ENCODE measurements around the gene DNAJC25.
A peak's percentile ranks its signal among the peaks of the same experiment; 100 is the strongest.
"Not testable (repeated sequence)": the region's sequence is repeated elsewhere in the genome, so short reads cannot be mapped to it uniquely, and the experiment has no call there.

DNAJC25 gene

DNA sequence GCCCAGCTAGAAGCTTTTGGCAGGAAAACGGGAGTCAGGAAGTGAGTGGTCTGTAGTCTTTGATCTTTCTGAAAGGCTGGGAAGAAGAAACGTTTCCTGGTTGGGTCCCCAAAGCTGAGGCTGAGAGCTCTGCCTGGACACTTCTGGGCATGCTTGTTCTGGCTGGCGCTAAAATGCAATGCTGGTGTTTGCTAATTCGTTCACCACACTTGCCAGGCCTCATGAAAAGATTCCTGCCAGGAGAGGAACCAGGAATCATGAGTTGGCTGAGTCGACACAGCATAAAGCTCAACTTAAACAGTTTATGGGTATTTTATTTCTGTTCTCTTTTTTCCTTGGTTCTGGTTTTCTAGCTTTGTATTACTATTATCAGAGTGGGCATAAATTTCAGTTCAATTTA is 21.0 kb upstream of the DNAJC25 start:
- no peak for DNase-seq
- WGBS (ENCODE audit: insufficient coverage): 69% methylated on average over 4 of the region's 5 CpGs

DNA sequence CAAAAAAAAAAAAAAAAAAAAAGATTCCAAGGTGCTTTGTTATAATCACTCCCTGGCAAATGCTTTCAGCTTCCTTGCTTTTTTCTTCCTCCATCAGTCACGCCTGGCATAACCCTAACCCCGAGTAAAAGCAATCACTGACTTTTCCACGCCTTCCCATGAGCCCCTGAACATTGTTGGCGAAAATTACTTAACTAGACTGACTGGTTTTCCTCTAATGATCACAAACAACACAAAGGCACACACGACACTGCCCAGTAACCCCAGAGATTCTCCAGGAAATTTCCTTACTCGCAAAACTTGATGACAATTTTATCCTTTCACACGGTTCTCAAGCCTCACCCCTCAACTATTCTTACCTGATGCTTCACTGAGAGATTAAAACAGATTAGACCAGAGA is 20.3 kb upstream of the DNAJC25 start:
- H3K36me3 ChIP-seq (ENCODE audit: control insufficient read depth in 4 of 4, insufficient read depth in 4 of 4, low read length in 3 of 4): no peaks in the 10 kb centered on the region
- 95% methylated on average over 7 of the region's 7 CpGs for WGBS (ENCODE audit: insufficient coverage)
- no peak overlapping the region for H3K27ac ChIP-seq (ENCODE audit: insufficient read depth in 1 of 2, low read depth in 1 of 2, low read length in 2 of 2, poor library complexity in 1 of 2, severe bottlenecking in 2 of 2)
- DNase-seq: no peak
- no peaks in the 10 kb centered on the region for H3K4me1 ChIP-seq (ENCODE audit: control extremely low read depth in 1 of 4, control insufficient read depth in 4 of 4, insufficient read depth in 4 of 4, low read length in 3 of 4)
- H3K9me3 ChIP-seq (ENCODE audit: control extremely low read depth in 1 of 5, control insufficient read depth in 4 of 5, insufficient read depth in 2 of 5, low read depth in 1 of 5, low read length in 4 of 5): no peaks in the 10 kb centered on the region
- POLR2A ChIA-PET: no interaction called here
- CTCF ChIA-PET: no interaction called here
- peaks cover 0 to 6% (median 0%) of the 10 kb centered on the region in 5 experiments for H3K27me3 ChIP-seq (replicated peaks in 2 of 5; ENCODE audit: control insufficient read depth in 4 of 5, insufficient read depth in 5 of 5, low read length in 4 of 5)
- H3K4me3 ChIP-seq (ENCODE audit: control insufficient read depth in 1 of 7, extremely low read depth in 1 of 7, insufficient read depth in 4 of 7, low read depth in 2 of 7, low read length in 6 of 7): no peak overlapping the region

More for the DNA sequence above, 21.0 kb upstream of the DNAJC25 start:
- no peaks in the 10 kb centered on the region for H3K9me3 ChIP-seq (ENCODE audit: control extremely low read depth in 1 of 5, control insufficient read depth in 4 of 5, insufficient read depth in 2 of 5, low read depth in 1 of 5, low read length in 4 of 5)
- no peak overlapping the region for H3K27ac ChIP-seq (ENCODE audit: insufficient read depth in 1 of 2, low read depth in 1 of 2, low read length in 2 of 2, poor library complexity in 1 of 2, severe bottlenecking in 2 of 2)
- H3K4me3 ChIP-seq (ENCODE audit: control insufficient read depth in 1 of 7, extremely low read depth in 1 of 7, insufficient read depth in 4 of 7, low read depth in 2 of 7, low read length in 6 of 7): no peak overlapping the region
- no peaks in the 10 kb centered on the region for H3K4me1 ChIP-seq (ENCODE audit: control extremely low read depth in 1 of 4, control insufficient read depth in 4 of 4, insufficient read depth in 4 of 4, low read length in 3 of 4)
- ChIA-PET CTCF (no interaction called here), POLR2A (no interaction called here)
- peaks cover 0 to 6% (median 0%) of the 10 kb centered on the region in 5 experiments for H3K27me3 ChIP-seq (replicated peaks in 2 of 5; ENCODE audit: control insufficient read depth in 4 of 5, insufficient read depth in 5 of 5, low read length in 4 of 5)
- no peaks in the 10 kb centered on the region for H3K36me3 ChIP-seq (ENCODE audit: control insufficient read depth in 4 of 4, insufficient read depth in 4 of 4, low read length in 3 of 4)

DNA sequence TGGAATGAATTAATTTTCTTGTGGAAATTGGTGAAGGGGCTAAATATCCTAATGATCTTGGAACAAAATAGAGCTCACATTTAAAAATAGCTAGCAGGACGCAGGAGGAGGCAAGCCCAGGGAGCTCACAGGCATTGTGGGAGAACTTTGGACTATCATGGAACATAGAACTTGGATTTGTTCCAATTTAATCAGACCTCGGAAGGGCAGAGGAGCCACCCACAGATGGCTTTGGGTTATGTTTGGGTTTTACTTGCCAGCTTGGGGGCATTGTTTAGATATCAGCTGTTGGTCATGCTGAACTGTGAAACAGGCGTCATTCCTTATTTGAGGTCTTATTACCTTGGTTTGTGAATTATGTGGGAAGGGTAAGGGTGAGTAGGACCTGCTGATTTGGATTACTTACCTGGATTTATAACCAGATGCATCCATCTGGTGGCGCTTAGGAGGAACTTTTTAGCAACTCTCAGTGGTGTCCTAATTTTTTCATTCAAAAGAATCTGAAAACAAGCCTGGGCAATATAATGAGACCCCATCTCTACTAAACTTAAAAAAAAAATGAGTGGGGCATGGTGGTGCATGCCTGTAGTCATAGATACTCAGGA is 17.6 kb upstream of the DNAJC25 start:
- H3K9me3 ChIP-seq (ENCODE audit: control extremely low read depth in 1 of 5, control insufficient read depth in 4 of 5, insufficient read depth in 2 of 5, low read depth in 1 of 5, low read length in 4 of 5): no peaks in the 10 kb centered on the region
- no peak overlapping the region for H3K4me3 ChIP-seq (ENCODE audit: control insufficient read depth in 1 of 7, extremely low read depth in 1 of 7, insufficient read depth in 4 of 7, low read depth in 2 of 7, low read length in 6 of 7)
- POLR2A ChIA-PET: no interaction called here
- no peak overlapping the region for H3K27ac ChIP-seq (ENCODE audit: insufficient read depth in 1 of 2, low read depth in 1 of 2, low read length in 2 of 2, poor library complexity in 1 of 2, severe bottlenecking in 2 of 2)
- DNase-seq: no peak
- H3K4me1 ChIP-seq (ENCODE audit: control extremely low read depth in 1 of 4, control insufficient read depth in 4 of 4, insufficient read depth in 4 of 4, low read length in 3 of 4): no peaks in the 10 kb centered on the region
- H3K27me3 ChIP-seq (replicated peaks in 2 of 5; ENCODE audit: control insufficient read depth in 4 of 5, insufficient read depth in 5 of 5, low read length in 4 of 5): peaks cover 0 to 7% (median 0%) of the 10 kb centered on the region in 5 experiments
- WGBS (ENCODE audit: insufficient coverage): 90% methylated on average over 3 of the region's 4 CpGs
- no peaks in the 10 kb centered on the region for H3K36me3 ChIP-seq (ENCODE audit: control insufficient read depth in 4 of 4, insufficient read depth in 4 of 4, low read length in 3 of 4)
- CTCF ChIA-PET: interaction anchor here (1.4 to 1.8 kb wide), 3 partner anchors 8 to 15 kb away, joined by 3 to 6 read pairs (median 4); no protein-coding TSS in a partner anchor

DNA sequence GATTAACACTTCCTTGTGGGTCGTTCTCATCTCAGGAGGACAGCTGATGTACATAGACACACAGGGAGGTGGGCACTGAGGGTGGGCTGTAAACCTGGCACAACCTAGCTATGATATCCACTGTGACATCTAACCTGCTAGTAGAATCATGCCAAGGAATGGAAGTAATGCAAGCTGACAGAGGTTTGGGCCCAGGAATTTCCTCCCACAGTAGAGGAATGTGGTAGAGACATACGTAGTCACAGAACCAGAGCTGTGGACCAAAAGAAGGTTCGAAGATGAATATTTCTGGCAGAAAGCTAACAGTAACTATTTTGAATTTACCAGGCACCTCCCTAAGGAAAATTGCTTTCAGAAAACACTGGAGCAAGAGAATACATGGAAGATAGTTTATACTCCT is 15.2 kb upstream of the DNAJC25 start:
- H3K27me3 ChIP-seq (replicated peaks in 2 of 5; ENCODE audit: control insufficient read depth in 4 of 5, insufficient read depth in 5 of 5, low read length in 4 of 5): peaks cover 0 to 7% (median 0%) of the 10 kb centered on the region in 5 experiments
- H3K36me3 ChIP-seq (ENCODE audit: control insufficient read depth in 4 of 4, insufficient read depth in 4 of 4, low read length in 3 of 4): no peaks in the 10 kb centered on the region
- no peak overlapping the region for H3K4me3 ChIP-seq (ENCODE audit: control insufficient read depth in 1 of 7, extremely low read depth in 1 of 7, insufficient read depth in 4 of 7, low read depth in 2 of 7, low read length in 6 of 7)
- WGBS (ENCODE audit: insufficient coverage): 84% methylated on average over 3 of the region's 3 CpGs
- no peak overlapping the region for H3K27ac ChIP-seq (ENCODE audit: insufficient read depth in 1 of 2, low read depth in 1 of 2, low read length in 2 of 2, poor library complexity in 1 of 2, severe bottlenecking in 2 of 2)
- no peaks in the 10 kb centered on the region for H3K4me1 ChIP-seq (ENCODE audit: control extremely low read depth in 1 of 4, control insufficient read depth in 4 of 4, insufficient read depth in 4 of 4, low read length in 3 of 4)
- H3K9me3 ChIP-seq (ENCODE audit: control extremely low read depth in 1 of 5, control insufficient read depth in 4 of 5, insufficient read depth in 2 of 5, low read depth in 1 of 5, low read length in 4 of 5): no peaks in the 10 kb centered on the region
- DNase-seq: no peak
- ChIA-PET CTCF (interaction anchor here (1.1 kb wide), 1 partner anchor 46 kb away, joined by 4 read pairs; no protein-coding TSS in a partner anchor), POLR2A (interaction anchor here (0.7 kb wide), 1 partner anchor 447 kb away, joined by 4 read pairs; no protein-coding TSS in a partner anchor)

DNA sequence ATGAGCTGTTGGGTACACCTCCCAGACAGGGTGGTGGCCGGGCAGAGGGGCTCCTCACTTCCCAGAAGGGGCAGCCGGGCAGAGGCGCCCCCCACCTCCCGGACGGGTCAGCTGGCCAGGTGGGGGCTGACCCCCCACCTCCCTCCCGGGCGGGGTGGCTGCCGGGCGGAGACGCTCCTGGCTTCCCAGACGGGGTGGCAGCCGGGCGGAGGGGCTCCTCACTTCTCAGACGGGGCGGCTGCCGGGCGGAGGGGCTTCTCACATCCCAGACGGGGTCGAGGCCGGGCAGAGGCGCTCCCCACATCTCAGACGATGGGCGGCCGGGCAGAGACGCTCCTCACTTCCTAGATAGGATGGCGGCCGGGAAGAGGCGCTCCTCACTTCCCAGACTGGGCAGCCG is 13.8 kb upstream of the DNAJC25 start:
- H3K27ac ChIP-seq (ENCODE audit: insufficient read depth in 1 of 2, low read depth in 1 of 2, low read length in 2 of 2, poor library complexity in 1 of 2, severe bottlenecking in 2 of 2); DNase-seq; H3K27me3 ChIP-seq (replicated peaks in 2 of 5; ENCODE audit: control insufficient read depth in 4 of 5, insufficient read depth in 5 of 5, low read length in 4 of 5); POLR2A ChIA-PET; H3K9me3 ChIP-seq (ENCODE audit: control extremely low read depth in 1 of 5, control insufficient read depth in 4 of 5, insufficient read depth in 2 of 5, low read depth in 1 of 5, low read length in 4 of 5); H3K4me1 ChIP-seq (ENCODE audit: control extremely low read depth in 1 of 4, control insufficient read depth in 4 of 4, insufficient read depth in 4 of 4, low read length in 3 of 4); CTCF ChIA-PET; H3K36me3 ChIP-seq (ENCODE audit: control insufficient read depth in 4 of 4, insufficient read depth in 4 of 4, low read length in 3 of 4); H3K4me3 ChIP-seq (ENCODE audit: control insufficient read depth in 1 of 7, extremely low read depth in 1 of 7, insufficient read depth in 4 of 7, low read depth in 2 of 7, low read length in 6 of 7): not testable (repeated sequence)
- WGBS (ENCODE audit: insufficient coverage): 98% methylated on average over 21 of the region's 29 CpGs

DNA sequence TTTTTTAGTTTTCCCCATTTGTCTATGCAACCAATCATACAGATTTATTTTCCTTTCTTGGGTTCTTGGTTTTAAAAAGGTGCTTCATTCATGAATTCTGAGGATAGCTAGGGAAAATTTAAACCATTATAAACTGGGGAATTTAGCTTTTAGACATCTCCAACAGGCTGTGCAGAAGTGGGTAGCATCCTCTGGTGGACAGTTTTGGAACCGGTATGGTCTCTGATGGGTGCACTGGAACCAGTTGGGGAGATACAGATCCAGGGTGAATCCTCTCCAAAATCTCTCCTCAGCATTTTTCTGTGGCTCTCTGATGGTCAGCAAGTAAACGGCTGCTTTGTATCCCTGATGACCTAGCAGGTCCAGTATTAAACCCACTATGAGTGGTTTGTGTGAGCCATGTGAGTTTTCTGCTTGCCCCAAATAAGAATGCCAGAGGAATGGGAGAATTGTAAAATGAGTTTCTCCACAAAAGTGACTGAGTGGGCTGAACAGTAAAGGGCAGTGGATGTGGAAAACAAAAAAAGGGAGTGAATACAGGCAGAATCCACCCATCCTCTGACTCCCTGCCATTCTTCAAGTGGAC is 9.1 kb upstream of the DNAJC25 start:
- ChIA-PET POLR2A (interaction anchor here (0.7 kb wide), 1 partner anchor 31 kb away, joined by 3 read pairs; no protein-coding TSS in a partner anchor), CTCF (interaction anchor here (0.7 to 2.9 kb wide), 7 partner anchors 9 to 206 kb away, joined by 3 to 16 read pairs (median 6); partner anchors contain the start of gene PTGR1)
- no peaks in the 10 kb centered on the region for H3K9me3 ChIP-seq (ENCODE audit: control extremely low read depth in 1 of 5, control insufficient read depth in 4 of 5, insufficient read depth in 2 of 5, low read depth in 1 of 5, low read length in 4 of 5)
- 50% methylated on average over 2 of the region's 2 CpGs for WGBS (ENCODE audit: insufficient coverage)
- peaks cover 0 to 2% (median 0%) of the 10 kb centered on the region in 5 experiments for H3K27me3 ChIP-seq (replicated peaks in 2 of 5; ENCODE audit: control insufficient read depth in 4 of 5, insufficient read depth in 5 of 5, low read length in 4 of 5)
- H3K4me3 ChIP-seq (ENCODE audit: control insufficient read depth in 1 of 7, extremely low read depth in 1 of 7, insufficient read depth in 4 of 7, low read depth in 2 of 7, low read length in 6 of 7): no peak overlapping the region
- no peaks in the 10 kb centered on the region for H3K4me1 ChIP-seq (ENCODE audit: control extremely low read depth in 1 of 4, control insufficient read depth in 4 of 4, insufficient read depth in 4 of 4, low read length in 3 of 4)
- peak in 2 of 3 donors; percentile 52 to 61 for DNase-seq
- H3K27ac ChIP-seq (ENCODE audit: insufficient read depth in 1 of 2, low read depth in 1 of 2, low read length in 2 of 2, poor library complexity in 1 of 2, severe bottlenecking in 2 of 2): no peak overlapping the region
- no peaks in the 10 kb centered on the region for H3K36me3 ChIP-seq (ENCODE audit: control insufficient read depth in 4 of 4, insufficient read depth in 4 of 4, low read length in 3 of 4)

DNA sequence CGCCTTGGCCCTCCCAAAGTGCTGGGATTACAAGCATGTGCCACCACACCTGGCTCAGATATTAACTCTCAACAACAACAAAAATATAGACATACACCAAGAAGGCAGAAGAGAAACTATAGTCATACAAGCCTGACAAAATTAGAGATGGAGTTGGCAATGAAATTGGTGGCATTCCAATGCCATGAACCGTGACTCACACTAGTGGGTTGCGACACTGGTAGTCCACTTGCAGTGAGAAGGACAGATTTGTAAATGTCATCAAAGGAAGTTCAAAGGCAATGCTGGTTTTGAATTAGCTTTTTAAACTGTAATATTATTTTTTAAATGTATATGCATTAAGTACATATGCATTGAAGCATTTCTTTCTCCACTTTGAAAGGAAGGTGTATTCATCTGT is 8.5 kb upstream of the DNAJC25 start:
- Histone ChIP-seq H3K4me3 (ENCODE audit: control insufficient read depth in 1 of 7, extremely low read depth in 1 of 7, insufficient read depth in 4 of 7, low read depth in 2 of 7, low read length in 6 of 7) (no peak overlapping the region), H3K27me3 (replicated peaks in 2 of 5; ENCODE audit: control insufficient read depth in 4 of 5, insufficient read depth in 5 of 5, low read length in 4 of 5) (peaks cover 0 to 2% (median 0%) of the 10 kb centered on the region in 5 experiments), H3K4me1 (ENCODE audit: control extremely low read depth in 1 of 4, control insufficient read depth in 4 of 4, insufficient read depth in 4 of 4, low read length in 3 of 4) (no peaks in the 10 kb centered on the region), H3K27ac (ENCODE audit: insufficient read depth in 1 of 2, low read depth in 1 of 2, low read length in 2 of 2, poor library complexity in 1 of 2, severe bottlenecking in 2 of 2) (no peak overlapping the region), H3K9me3 (ENCODE audit: control extremely low read depth in 1 of 5, control insufficient read depth in 4 of 5, insufficient read depth in 2 of 5, low read depth in 1 of 5, low read length in 4 of 5) (no peaks in the 10 kb centered on the region), H3K36me3 (ENCODE audit: control insufficient read depth in 4 of 4, insufficient read depth in 4 of 4, low read length in 3 of 4) (no peaks in the 10 kb centered on the region)
- DNase-seq: peak in 2 of 3 donors; percentile 25 to 34
- POLR2A ChIA-PET: no interaction called here
- WGBS (ENCODE audit: insufficient coverage): 93% methylated on average over 2 of the region's 3 CpGs
- CTCF ChIA-PET: no interaction called here

All from common myeloid progenitor, CD34-positive (primary cell).